ENCODE data around the gene JAM2. TPM values are rescaled to one million over a fixed set of nuclear protein-coding genes. Genes with fewer than 3 reads are reported as not detected.
"Not testable (repeated sequence)": the region's sequence is repeated elsewhere in the genome, so short reads cannot be mapped to it uniquely, and the experiment has no call there.

JAM2 gene
- total RNA-seq, 1 donor from 2014 or later, result 17.4 TPM

DNA sequence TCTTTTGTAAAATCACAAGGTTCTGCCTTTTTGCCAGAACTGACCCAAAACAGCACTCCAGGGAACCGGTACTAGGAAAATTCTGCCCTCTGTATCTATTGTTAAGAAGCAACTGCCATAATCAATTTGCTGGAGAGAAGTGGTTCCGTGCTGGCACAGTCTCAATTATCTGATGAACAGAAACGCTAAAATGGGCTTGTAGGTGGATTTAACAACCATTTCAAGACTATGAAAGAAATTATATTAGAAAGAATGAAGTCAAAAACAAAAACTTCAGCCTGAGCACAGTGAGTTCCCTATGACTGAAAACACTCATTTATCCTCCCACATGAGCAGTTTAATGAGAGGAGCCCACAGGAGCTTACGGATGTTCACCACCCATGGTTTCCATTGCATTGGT is 4.4 kb downstream of the JAM2 start:
- DNase-seq (ENCODE audit: low spot score), result no peak

DNA sequence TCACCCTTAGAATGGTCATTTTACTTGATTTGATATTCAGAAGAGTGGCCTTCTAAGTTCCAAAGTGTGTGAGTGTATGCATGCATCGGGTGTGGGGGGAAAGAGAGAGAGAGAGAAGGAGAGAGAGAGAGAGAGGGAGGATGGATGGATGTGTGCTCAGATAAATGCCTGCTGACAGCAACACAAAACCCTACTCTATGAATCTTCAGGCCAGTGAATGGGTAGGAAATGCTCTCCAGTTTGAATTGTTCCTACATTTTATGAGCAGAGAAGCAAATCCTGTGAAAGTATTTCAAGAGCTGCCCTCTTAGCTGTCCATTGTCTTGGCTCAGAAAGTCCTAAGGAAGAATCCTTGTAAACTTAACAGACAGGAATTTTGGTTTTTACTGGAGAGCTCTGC is 7.4 kb downstream of the JAM2 start:
- DNase-seq (ENCODE audit: low spot score), result no peak

DNA sequence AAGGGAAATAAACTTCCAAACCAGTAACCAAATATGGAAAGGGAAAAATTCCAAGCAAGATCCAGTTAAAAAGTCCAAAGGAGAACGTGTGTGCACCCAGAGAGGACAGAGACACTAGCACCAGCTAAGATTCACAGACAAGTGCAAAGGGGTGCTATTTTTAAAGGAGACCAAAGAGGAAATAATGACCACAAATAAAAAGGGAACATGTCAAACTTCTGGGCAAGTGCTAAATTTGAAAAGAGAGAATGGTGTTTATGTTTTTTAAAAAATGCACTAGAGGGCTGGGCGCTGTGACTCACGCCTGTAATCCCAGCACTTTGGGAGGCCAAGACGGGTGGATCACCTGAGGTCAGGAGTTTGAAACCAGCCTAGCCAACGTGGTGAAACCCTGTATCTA is 8.6 kb downstream of the JAM2 start:
- DNase-seq (ENCODE audit: low spot score), result no peak

DNA sequence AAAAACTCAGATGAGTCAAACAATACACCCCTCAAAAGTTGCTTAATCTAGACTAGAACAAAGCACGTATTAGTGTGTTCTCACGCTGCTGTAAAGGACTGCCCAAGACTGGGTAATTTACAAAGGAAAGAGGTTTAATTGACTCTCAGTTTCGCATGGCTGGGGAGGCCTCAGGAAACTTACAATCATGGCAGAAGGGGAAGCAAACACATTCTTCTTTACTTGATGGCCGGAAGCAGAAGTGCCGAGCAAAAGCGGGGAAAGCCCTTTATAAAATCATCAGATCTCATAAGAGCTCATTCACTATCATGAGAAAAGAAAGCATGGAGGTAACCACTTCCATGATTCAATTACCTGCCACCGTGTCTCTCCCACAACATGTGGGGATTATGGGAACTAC is 10.1 kb downstream of the JAM2 start:
- no peak for DNase-seq (ENCODE audit: low spot score)

DNA sequence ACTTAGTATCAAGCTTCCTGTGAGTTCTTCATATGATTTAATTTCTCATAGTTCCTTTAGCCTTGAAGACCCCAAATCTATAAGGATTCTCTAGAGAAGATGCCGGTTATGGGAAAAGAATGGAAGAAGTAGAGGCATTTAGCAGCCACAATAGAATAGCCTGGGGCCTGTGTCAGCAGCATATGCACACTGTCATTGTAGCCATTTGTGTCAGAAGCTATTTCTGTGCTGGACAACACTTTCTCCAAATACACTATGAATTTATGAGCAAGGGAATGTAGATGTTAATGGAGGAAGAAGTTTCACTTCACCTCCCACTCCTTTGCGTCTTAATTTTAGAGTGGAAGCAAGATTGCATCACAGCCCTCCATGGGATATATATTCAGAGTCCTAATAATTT is 17.4 kb downstream of the JAM2 start:
- DNase-seq (ENCODE audit: low spot score), result no peak

DNA sequence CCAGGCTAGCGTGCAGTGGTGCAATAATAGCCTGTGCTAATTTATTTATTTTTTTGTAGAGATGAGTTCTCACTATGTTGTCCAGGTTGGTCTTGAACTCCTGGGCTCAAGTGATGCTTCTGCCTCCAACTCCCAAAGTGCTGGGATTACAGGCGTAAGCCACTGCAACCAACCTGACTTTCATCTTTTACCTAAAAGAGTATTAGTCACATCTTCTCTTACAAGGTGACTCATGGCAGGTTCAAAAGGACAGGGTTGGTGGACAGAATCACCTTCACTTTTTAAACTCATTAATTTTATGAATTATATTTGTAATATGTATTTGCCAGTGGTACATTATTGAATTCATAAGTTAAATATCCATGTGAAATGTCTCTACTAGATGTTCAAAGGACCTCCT is 18.1 kb downstream of the JAM2 start:
- DNase-seq (ENCODE audit: low spot score), result no peak

DNA sequence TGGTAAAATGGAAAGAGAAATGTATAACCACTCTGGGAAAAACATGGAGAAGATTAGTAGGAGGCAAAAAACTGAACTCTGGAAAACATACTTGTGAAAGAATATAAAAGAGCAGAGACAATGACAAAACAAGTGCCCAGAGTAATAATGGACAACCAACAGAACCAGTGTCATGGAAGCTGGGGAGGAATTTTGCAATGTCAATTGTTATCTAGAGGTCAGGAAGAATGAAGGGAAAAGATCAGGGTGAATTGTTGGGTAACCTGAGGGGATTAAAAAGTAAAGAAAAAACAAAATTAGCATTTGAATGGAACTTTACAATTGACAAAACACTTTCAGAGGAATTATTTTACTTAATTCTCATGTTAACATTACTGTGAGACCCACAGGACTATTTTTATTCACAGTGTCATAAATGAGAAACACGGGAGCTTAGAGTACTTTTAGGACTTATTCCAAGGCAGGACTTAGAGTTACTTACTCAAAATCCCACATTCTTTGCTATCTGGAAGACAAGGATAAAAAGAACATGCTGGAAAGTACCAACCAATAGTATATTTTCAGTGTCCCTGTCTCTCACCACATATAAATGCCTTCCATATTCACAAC is 19.5 kb downstream of the JAM2 start:
- DNase-seq (ENCODE audit: low spot score), result no peak

DNA sequence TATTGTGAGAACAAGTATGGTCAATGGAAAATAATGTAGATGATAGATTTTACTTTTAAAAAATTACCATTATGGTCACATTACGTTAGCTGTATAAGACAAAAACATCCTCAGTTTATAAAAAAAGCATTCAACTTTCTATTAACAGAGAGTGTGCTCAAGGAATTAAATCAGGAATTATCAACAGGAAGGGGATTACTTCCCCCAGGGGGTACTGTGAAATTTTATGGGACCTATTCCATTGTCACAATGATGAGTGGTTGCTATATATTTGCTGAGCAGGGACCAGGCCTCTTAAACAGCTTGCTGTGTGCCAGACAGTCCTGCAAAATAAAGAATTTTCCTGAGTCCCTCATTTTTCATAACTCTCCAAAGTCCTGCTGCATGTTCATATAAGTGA is 21.2 kb downstream of the JAM2 start:
- no peak for DNase-seq (ENCODE audit: low spot score)

DNA sequence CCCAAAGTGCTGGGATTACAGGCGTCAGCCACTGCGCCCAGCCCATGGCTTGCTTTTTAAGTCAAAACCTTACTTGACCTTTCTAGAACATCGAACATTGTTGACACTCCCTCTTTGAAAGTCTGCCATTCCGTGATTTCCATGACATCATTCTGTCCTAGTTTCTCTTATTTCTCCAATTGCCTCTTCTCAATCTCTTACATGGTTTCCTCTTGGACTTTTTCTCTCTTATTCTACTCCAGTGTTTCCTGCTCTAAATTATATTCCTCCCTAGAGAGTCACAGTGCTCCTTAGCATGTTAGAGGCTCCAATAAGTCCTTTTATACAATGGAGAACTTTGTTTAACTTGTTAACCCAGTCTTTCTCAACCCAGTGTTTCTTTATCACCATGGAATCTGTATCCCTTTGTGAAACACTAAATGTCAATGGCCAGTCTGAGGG is 25.5 kb downstream of the JAM2 start:
- DNase-seq (ENCODE audit: low spot score), result no peak

DNA sequence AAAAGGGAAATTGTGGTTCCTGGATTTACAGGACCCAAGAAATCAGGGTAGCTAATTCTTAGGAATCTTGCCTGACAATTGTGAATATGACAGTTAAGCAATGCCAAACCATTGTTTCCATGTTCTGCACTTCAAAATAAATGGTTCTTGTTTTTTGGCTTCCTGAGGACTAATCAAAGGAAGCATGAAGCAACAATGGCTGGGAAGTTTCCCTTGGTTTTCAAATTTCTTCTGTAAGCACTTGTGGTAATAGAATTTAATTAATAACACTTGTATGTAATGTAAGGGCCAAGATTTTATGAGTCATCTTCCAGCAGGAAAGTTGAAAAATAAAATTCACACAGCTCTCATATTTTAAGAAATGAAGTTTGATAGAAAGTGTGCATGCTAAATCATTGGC is 31.7 kb downstream of the JAM2 start:
- DNase-seq (ENCODE audit: low spot score), result no peak

DNA sequence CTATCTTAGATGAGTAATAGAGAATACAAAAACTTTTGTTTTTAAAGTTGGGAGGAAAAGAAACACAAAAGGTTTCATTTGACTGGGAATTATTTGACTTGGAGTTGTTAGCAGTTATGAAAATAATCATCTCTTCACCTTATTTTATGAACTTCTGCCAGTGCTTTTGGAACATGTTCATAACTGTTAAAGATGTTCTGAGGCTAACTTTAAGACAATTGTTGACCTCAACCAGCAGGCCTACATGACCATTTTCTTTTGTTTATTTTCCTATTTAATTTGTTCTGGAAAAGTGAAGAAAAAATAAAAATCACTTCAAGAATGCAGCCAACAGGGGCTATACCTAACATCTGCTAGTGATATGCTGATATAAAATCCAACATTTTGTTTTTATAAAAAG is 37.4 kb downstream of the JAM2 start:
- no peak for DNase-seq (ENCODE audit: low spot score)

DNA sequence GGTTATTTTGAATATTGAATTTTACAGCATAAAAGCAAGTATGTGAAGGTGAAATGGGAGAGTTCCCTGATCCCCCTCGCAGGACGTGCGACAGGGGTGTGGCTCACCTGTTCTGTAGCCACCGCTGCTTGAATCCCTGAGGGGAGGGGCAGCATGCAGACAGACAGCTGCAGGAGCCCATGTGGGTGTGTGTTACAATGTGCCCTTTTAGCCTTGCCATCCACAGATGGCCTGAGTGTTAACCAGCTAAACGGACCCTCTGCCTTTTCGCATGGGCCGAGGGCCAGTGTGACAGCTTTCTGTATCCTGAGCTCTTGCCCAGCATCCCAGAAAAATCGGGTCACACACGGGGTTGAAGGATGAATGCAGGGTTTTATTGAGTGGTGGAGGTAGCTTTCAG is 43.3 kb downstream of the JAM2 start:
- no peak for DNase-seq (ENCODE audit: low spot score)

DNA sequence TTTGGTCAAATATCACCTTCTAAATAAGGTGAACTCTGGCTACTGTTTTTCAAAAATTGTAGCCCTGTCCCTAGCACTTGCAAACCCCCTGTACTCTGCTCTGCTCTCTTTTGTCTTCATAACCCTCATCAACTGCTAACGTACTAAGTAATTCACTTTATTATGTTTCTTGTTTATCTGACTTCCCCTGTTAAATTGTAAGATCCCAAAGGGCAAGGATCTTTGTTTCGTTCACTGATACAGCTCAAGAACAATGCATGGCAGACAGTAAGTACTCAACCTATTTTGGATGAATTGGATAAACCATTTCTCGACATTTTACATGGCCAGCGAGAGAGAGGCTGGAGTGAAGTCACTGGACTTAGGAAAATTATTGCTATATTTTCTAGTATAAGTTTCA is 48.7 kb downstream of the JAM2 start:
- DNase-seq (ENCODE audit: low spot score), result no peak

DNA sequence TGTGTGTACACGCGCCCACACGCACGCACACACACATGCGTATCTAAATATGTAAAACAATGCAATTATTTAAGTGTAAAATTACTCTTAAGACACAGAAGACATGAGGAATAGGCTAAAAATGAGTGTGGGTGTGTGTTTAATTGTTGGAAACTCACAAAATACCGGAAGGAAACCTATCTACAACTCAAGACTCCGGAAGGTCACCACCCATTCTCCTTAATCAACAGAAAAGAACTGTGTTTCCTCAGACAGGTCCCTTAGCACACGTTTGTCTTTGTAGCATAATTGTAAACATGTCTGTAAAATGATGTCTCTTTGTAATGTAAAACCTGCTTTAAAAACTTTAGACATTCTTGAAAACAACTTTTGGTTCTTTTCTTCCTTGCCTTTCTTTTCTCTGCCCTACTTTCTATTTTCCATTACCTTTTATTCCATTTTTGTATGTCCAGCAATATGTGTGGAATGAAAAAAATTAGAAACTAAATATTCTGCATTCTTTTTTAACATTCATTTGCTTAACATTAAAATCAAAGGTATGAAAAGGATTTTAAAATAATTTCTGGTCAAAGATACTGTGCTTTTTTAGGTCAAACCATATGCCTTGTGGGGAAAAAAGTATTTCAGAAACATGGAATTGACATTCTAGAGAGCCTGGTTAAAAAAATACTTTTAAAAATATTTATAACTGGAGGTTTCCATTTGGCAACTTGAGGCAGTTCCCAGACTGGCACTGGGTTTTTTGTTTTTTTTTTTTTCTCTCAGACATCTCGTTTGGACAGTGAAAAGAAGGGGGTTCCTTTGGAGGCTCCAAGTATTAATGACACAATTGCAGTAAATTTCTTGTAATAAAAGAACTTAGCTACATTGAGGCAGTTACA is 49.5 kb downstream of the JAM2 start:
- DNase-seq (ENCODE audit: low spot score), result no peak

DNA sequence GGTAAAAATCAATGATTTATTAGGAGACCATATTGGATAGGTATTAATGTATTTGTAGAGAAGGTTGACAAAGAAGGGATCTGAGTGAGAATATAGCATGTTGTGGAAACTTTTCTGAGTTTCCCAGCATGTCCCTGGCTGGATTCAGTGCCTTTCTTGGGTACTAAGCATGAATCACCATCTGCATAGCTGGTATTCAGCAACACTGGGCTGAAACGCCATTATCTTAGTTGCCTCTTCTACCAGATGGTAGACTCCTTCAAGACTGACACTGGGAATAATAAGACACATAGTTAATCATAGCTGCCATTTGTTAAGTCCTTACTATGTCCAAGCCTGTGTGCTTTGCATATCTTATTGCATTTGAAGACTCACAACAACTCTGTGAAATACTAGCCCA is 50.2 kb downstream of the JAM2 start:
- DNase-seq (ENCODE audit: low spot score), result no peak

DNA sequence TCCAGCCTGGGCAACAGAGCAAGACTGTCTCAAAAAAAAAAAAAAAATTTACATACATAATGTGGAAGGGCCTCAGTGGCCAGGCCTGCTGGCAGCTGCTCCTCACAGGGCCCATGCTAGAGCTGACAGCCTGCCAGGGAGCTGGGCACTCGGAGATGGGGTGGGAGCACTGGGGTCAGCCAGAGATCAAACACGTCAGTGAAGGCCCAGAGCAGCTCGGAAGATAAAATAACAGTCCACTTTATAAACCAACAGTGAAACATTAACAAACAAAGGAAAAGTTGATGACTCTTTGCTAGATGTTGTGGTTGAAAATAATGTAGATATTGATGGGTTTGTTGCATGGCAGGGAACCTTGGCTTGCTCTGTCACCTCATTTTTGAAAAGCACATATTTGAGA is 52.9 kb downstream of the JAM2 start:
- DNase-seq (ENCODE audit: low spot score), result no peak

DNA sequence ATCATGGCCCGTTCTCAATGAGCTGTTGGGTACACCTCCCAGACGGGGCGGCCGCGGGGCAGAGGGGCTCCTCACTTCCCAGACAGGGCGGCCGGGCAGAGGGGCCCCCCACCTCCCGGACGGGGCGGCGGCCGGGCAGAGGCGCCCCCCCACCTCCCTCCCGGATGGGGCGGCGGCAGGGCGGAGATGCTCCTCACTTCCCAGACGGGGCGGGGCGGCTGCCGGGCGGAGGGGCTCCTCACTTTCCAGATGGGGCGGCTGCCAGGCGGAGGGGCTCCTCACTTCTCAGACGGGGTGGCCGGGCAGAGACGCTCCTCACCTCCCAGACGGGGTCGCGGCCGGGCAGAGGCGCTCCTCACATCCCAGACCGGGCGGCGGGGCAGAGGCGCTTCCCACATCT is 56.4 kb downstream of the JAM2 start:
- DNase-seq (ENCODE audit: low spot score), result not testable (repeated sequence)

DNA sequence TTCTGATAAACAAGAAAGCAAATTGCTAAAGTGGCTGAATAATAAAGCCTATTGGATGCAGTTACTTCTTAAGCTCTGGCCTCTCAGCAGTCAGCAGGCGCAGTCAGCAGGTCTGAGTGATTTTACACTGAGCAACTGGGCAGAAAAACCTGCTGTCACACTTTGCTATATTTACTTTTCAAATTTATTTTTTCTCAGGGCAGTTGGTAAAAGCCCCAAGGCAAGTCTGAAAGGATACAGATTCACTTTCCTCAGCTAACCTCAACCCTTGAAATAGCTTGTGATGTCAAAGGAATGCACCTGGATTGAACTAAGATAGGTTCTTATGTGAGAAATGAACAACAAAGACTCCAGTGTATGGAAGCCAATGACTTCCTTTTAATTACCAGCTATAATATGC is 61.7 kb downstream of the JAM2 start:
- no peak for DNase-seq (ENCODE audit: low spot score)

DNA sequence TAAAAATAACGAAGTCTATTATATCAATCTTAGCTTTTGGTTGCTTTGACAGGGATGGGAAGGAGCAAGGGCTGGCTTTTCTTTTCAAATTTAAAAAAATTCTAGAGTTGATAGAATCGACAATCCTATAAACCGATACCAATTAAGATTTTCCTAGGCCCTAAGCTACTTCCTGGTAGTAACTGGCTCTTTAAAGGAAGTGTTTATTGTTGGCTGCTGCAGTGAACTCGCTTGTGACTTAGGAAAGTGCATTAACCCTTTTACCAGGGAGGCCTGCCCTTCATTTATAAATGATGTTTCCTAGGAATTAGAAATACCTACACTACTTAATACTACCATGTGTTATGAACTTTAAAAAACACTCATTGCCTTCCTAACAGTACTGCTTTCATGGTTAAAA is 62.5 kb downstream of the JAM2 start:
- no peak for DNase-seq (ENCODE audit: low spot score)

DNA sequence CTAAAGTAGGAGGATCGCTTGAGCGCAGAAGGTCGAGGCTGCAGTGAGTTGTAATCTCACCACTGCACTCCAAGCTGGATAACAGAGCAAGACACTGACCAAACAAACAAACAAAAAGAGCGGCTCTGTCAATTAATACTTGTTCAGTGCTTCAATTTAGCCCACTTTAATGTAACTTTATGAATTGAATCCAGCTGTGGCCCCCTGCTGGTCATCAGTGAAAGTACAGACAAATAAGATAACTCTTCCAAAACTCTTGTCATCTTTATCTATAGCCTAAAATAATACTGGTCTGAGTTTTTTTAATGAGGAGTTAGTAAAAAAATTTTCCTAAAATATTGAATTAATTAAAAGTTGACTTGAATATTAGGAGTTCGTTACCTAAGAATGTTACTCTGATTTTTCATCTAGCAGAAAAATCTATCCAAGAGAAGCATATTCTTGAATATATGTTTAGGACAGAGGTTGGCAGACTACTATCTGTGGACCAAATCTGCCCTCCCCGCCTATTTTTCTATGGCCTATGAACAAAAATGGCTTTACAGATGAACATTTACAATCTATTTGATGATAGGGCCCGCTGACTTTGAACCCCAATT is 69.5 kb downstream of the JAM2 start:
- no peak for DNase-seq (ENCODE audit: low spot score)

DNA sequence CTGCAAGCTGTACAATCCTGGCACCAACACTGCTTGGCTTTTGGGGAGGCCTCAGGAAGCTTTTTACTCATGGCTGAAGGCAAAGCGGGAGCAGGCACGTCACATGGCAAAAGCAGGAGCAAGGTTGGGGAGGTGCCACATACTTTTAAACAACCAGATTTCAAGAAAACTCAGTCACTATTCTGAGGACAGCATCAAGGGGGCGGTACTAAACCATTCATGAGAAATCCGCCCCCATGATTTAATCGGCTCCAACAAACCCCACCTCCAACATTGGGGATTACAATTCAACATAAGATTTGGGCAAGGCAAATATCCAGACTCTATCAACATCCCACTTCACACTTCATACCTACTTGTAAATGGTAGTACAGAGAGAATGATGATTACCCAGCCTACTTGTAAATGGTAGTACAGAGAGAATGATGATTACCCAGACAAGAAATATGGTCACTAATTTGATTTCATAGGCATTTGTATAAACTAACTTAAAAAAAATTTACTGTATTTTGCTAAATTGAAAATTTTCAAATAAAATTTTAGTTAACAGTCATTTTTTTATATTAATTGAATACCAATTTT is 70.7 kb downstream of the JAM2 start:
- DNase-seq (ENCODE audit: low spot score), result no peak

DNA sequence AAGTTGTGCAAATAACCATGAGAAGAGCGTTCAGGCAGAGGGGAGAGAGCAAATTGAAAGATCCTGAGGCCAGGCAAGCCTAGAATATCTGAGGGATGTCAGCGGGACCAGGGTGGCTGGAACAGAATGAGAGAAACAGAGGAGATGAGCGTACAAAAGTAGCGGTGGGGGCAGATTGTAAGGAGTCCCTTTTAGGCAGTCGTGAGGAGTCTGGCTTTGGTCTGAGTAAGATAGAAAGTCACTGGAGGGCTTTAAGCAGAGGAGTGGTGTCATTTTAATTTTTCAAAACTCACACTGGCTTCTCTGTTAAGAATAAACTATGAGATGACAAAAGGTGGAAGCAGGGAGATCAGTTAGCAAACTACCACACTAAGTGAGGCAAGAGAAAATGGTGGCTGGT is 71.5 kb downstream of the JAM2 start:
- DNase-seq (ENCODE audit: low spot score), result no peak

DNA sequence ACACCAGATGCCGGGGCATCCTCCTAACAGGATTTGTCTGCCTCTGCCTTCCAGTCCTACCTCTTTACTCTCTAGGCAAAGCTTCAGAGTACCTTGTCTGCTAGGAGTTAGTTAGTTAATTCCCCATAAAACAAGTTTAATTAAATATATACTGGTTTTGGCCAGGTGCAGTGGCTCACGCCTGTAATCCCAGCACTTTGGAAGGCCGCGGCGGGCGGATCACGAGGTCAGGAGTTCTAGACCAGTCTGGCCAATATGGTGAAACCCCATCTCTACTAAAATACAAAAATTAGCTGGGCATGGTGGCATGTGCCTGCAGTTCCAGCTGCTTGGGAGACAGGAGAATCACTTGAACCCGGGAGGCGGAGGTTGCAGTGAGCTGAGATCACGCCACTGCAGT is 75.0 kb downstream of the JAM2 start:
- not testable (repeated sequence) for DNase-seq (ENCODE audit: low spot score)

Data from ureter (tissue), 1 donor.